Activated T-helper 9 cell treated with anti-CD3 and anti-CD28 coated beads, Interleukin-2, amount 50 U/mL, for 16 hours (primary cell): ENCODE data around the gene CPSF7.
"Not testable (repeated sequence)": the region's sequence is repeated elsewhere in the genome, so short reads cannot be mapped to it uniquely, and the experiment has no call there.

ENCODE experiments used
- DNase-seq: peaks from one replicate; pipeline ENCODE4 v3.0.0-alpha.2; 2020; ENCODE audit warnings: low read depth

Gene CPSF7

GRCh38 chr11:61429691-61430582 is at the start of gene CPSF7, which contains the start of gene SDHAF2:
CPSF7 (minus strand) TSS chr11:61429975; CDS start chr11:61429235, 740 bp downstream.
SDHAF2 (plus strand) TSS chr11:61430124; CDS start chr11:61430147, 23 bp downstream.
- peak; percentile 98 for DNase-seq

- DNase-seq, result peak; percentile 30
Measured at GRCh38 chr11:61477727-61478148, 48.0 kb upstream of the CPSF7 start.

- no peak for DNase-seq
Measured at GRCh38 chr11:61477126-61477525, 47.4 kb upstream of the CPSF7 start.

GRCh38 chr11:61476371-61476770 is 46.6 kb upstream of the CPSF7 start:
- no peak for DNase-seq

GRCh38 chr11:61475433-61475832 is 45.7 kb upstream of the CPSF7 start:
- DNase-seq, result no peak

GRCh38 chr11:61474013-61474643 is 44.4 kb upstream of the CPSF7 start:
- no peak for DNase-seq

- no peak for DNase-seq
Measured at GRCh38 chr11:61473370-61474012, 43.7 kb upstream of the CPSF7 start.

- no peak for DNase-seq
Measured at GRCh38 chr11:61472868-61473267, 43.1 kb upstream of the CPSF7 start.

- DNase-seq, result no peak
Measured at GRCh38 chr11:61472282-61472681, 42.5 kb upstream of the CPSF7 start.

- no peak for DNase-seq
Measured at GRCh38 chr11:61468002-61468401, 38.2 kb upstream of the CPSF7 start.

GRCh38 chr11:61467602-61468001 is 37.8 kb upstream of the CPSF7 start:
- DNase-seq, result not testable (repeated sequence)

- DNase-seq, result no peak
Measured at GRCh38 chr11:61460986-61461385, 31.2 kb upstream of the CPSF7 start.

- no peak for DNase-seq
Measured at GRCh38 chr11:61460474-61460881, 30.7 kb upstream of the CPSF7 start.

- no peak for DNase-seq
Measured at GRCh38 chr11:61454520-61454919, 24.7 kb upstream of the CPSF7 start.

GRCh38 chr11:61453695-61454094 is 23.9 kb upstream of the CPSF7 start:
- no peak for DNase-seq

GRCh38 chr11:61452825-61453224 is 23.1 kb upstream of the CPSF7 start:
- no peak for DNase-seq

GRCh38 chr11:61448552-61448927 is 18.8 kb upstream of the CPSF7 start:
- DNase-seq, result no peak

- DNase-seq, result no peak
Measured at GRCh38 chr11:61447601-61448551, 18.1 kb upstream of the CPSF7 start.

- DNase-seq, result peak; percentile 40
Measured at GRCh38 chr11:61446211-61446651, 16.5 kb upstream of the CPSF7 start.

GRCh38 chr11:61445516-61445915 is 15.7 kb upstream of the CPSF7 start:
- DNase-seq, result no peak

- no peak for DNase-seq
Measured at GRCh38 chr11:61442616-61443015, 12.8 kb upstream of the CPSF7 start.

GRCh38 chr11:61439615-61440014 is 9.8 kb upstream of the CPSF7 start:
- DNase-seq, result no peak
